Measurements from ENCODE around the gene FAM120A. TPM values are rescaled to one million over a fixed set of nuclear protein-coding genes. Genes with fewer than 3 reads are reported as not detected.

The FAM120A gene
- total and polyA plus RNA-seq, 12 donors: 42.6 to 147 (median 96.4) TPM

DNA sequence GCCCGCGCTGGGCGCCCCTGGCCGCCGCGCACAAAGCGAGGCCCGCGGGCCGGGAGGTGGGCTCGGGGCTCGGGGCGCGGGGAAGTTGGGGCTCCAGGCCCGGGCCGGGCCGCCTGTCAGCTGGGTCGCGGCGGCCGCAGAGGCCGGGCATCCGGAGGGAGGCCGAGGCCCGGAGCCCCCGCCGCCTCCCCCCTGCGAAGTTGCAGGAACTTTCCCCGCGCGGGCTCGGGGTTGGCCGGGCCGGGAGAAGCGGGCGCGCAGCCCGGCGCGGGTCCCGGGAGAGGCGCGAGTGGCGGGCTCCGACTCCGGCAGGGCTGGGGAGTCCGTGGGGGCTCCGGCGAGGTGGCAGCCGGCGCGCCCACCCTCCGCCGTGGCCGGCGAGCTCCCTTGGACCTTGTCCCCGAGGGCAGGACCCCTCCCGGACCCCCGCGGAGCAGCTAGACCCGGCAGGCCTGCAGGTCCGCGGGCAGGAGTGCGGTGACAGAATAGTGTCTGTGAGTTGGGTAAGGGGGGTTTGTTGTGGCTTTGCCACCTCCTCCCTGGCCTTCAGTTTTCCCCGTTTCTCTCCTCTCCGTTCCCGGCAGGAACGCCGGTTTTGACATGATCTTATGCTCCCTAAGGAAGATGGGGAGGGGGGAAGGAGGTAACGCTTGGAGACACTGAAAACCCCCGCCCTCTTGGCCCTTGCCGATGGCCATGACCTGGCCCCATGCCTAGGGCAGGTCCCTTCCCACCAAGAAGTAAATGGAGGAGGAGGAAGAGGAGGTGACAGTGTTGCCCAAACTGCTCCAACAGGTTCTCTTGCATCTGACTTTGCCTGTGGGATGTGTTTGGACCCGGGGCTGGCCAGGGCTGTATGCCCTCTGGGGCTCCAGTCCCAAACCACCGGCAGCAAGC lies 125.8 kb downstream of the FAM120A start:
- TF ChIP-seq, protein P1, sequence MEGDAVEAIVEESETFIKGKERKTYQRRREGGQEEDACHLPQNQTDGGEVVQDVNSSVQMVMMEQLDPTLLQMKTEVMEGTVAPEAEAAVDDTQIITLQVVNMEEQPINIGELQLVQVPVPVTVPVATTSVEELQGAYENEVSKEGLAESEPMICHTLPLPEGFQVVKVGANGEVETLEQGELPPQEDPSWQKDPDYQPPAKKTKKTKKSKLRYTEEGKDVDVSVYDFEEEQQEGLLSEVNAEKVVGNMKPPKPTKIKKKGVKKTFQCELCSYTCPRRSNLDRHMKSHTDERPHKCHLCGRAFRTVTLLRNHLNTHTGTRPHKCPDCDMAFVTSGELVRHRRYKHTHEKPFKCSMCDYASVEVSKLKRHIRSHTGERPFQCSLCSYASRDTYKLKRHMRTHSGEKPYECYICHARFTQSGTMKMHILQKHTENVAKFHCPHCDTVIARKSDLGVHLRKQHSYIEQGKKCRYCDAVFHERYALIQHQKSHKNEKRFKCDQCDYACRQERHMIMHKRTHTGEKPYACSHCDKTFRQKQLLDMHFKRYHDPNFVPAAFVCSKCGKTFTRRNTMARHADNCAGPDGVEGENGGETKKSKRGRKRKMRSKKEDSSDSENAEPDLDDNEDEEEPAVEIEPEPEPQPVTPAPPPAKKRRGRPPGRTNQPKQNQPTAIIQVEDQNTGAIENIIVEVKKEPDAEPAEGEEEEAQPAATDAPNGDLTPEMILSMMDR (IDR thresholded peaks at IDR 0.05): no peak
- no peak for TF ChIP-seq POLR2A (IDR thresholded peaks at IDR 0.05)
- H3K27ac ChIP-seq: peak overlapping the region in 4 of 5 donors; percentile 44 to 93 (median 70)
- H3K4me1 ChIP-seq (replicated peaks in 1 of 2): peaks cover 10 to 22% of the 10 kb centered on the region in 2 donors
- H3K4me3 ChIP-seq: peak overlapping the region; percentile 1 to 78 (median 44)
- no peaks in the 10 kb centered on the region for H3K36me3 ChIP-seq (replicated peaks in 1 of 2)
- peak in 6 of 7 donors; percentile 40 to 57 (median 52) for DNase-seq
- no peaks in the 10 kb centered on the region for H3K9me3 ChIP-seq (replicated peaks in 1 of 3)
- WGBS, 4 donors: 0 to 11% (median 1%) methylated on average over 9 to 74 of the region's 74 CpGs
- intact Hi-C loops (cut with DNase I): no loop called here
- H3K27me3 ChIP-seq: no peaks in the 10 kb centered on the region

DNA sequence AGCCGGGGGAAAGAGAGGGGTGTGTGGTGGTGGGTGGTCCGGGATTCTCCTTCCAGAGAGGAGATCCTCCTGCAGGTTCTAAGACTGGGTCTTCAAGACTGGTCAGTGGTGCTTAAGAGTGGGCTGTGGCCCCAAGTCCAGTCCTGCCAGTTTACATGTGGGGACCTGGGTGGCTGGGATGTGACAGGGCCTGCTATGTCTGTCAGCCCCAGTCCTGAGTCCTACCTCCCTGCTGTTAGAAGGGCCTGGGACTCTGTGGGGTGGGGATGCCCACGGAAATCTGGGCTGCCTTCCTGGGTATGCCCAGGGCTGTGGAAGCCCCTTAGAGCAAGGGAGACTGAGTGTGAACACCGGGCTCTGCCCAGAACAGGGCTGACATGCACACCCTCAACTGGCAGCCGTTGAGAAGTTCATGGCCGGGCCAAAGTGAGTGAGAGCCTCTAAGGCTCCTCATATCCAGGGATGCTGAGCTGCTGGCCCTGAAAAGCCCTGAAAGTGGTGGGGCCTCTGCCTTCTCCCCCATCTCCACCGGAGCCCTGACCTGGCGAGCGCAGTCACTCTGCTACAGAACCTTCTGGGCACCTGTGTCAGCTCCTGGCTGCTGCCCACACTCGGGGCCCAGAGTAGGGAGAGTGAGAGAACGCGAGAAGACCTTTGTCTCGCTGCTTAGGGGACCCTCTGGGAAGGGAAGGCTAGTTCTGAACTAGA lies 126.6 kb downstream of the FAM120A start:
- DNase-seq: peak in 6 of 7 donors; percentile 29 to 72 (median 52)

DNA sequence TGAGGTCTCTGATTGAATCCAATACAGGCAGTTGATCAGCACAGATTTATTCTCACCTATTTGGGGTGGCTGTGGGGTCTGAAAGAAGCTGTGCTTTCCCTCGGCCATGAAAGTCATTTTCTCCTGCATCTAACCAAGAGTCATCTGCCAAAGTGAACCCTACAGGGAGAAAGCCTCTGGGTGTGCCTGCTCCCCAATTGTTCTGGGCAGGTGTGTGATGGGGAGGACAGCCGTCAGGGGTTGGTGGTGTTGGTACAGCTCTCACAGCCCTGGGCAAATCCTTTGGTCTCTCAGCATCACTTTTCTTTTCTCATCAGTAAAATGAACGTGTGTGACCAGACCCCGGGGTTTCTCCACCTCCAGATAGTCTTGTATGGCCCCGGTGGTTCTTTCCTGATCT lies 127.4 kb downstream of the FAM120A start:
- H3K4me1 ChIP-seq (replicated peaks in 1 of 2): peaks cover 10 to 22% of the 10 kb centered on the region in 2 donors
- DNase-seq: peak in 2 of 7 donors; percentile 15 to 19
- intact Hi-C loops (cut with DNase I): no loop called here
- H3K4me3 ChIP-seq: no peak overlapping the region
- no peaks in the 10 kb centered on the region for H3K9me3 ChIP-seq (replicated peaks in 1 of 3)
- H3K27ac ChIP-seq: no peak overlapping the region
- WGBS, 4 donors: 69 to 85% (median 76%) methylated on average over 5 of the region's 5 CpGs
- H3K36me3 ChIP-seq (replicated peaks in 1 of 2): no peaks in the 10 kb centered on the region
- TF ChIP-seq, protein P1 (IDR thresholded peaks at IDR 0.05): no peak
- TF ChIP-seq POLR2A (IDR thresholded peaks at IDR 0.05): no peak
- H3K27me3 ChIP-seq: no peaks in the 10 kb centered on the region

More for the DNA sequence above, 126.6 kb downstream of the FAM120A start:
- Histone ChIP-seq H3K27ac (peak overlapping the region in 3 of 5 donors; percentile 59 to 93 (median 81)), H3K4me1 (replicated peaks in 1 of 2) (peaks cover 10 to 22% of the 10 kb centered on the region in 2 donors), H3K9me3 (replicated peaks in 1 of 3) (no peaks in the 10 kb centered on the region), H3K36me3 (replicated peaks in 1 of 2) (no peaks in the 10 kb centered on the region), H3K4me3 (peak overlapping the region in 2 of 4 donors; percentile 41 to 78), H3K27me3 (no peaks in the 10 kb centered on the region)
- no peak for TF ChIP-seq POLR2A (IDR thresholded peaks at IDR 0.05)
- TF ChIP-seq, protein P1 (IDR thresholded peaks at IDR 0.05): no peak
- 30 to 53% (median 43%) methylated on average over 2 to 13 of the region's 13 CpGs for WGBS, 4 donors
- intact Hi-C loops (cut with DNase I): no loop called here

All from adrenal gland (tissue), 12 donors.